HG02798 (cell line): Measurements from ENCODE around the gene PDLIM7.
A peak's percentile ranks its signal among the peaks of the same experiment; 100 is the strongest.

ENCODE experiments used
- ATAC-seq: cut with Tn5 transposase; IDR thresholded peaks from one replicate; pipeline ENCODE4 v1.9.1; 2021; ENCODE audit warnings: mild to moderate bottlenecking; ENCODE audit not compliant: unreplicated experiment, poor library complexity

The PDLIM7 gene

GRCh38 chr5:177447611-177448243, 49.7 kb downstream of the PDLIM7 start:
- no peak for ATAC-seq

DNA sequence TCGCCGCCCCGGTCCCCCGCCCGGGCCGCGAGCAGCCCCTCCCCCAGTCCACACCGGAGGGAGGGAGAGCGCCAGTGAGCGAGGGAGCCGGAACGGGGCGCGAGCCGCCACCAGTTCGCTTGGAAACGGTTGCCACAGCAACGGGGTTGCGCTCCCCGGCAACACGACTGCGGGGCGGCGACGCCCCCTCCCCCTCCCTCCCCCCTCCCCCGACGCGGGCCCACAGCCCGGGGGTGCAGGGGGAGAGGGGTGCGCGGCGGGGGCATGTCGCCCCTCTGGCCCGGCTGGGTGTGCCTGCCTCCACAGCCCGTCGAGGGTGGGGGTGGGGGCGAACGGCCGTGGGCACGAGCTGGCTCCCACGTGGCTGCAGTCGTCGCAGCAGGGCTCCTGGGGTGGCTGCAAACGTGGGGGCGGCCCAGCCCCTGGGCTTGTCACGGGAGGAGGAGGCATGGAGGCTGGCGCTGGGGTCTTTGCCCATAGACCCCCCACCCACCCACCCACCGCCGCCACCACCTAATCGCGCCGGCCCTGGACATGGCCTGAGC, 50.3 kb downstream of the PDLIM7 start:
- ATAC-seq: peak; percentile 30

GRCh38 chr5:177446200-177447065, 51.0 kb downstream of the PDLIM7 start, which contains the start of gene PRR7:
Gene PRR7, plus strand, starts transcription at chr5:177446814. Its CDS starts 8,254 bp downstream, at chr5:177455068.
- peak; percentile 65 for ATAC-seq

GRCh38 chr5:177445917-177446199, 51.5 kb downstream of the PDLIM7 start:
- ATAC-seq: no peak

- no peak for ATAC-seq
Observed at GRCh38 chr5:177445052-177445916, 52.1 kb downstream of the PDLIM7 start.

- ATAC-seq: no peak
Observed at GRCh38 chr5:177444106-177445051, 53.0 kb downstream of the PDLIM7 start.

DNA sequence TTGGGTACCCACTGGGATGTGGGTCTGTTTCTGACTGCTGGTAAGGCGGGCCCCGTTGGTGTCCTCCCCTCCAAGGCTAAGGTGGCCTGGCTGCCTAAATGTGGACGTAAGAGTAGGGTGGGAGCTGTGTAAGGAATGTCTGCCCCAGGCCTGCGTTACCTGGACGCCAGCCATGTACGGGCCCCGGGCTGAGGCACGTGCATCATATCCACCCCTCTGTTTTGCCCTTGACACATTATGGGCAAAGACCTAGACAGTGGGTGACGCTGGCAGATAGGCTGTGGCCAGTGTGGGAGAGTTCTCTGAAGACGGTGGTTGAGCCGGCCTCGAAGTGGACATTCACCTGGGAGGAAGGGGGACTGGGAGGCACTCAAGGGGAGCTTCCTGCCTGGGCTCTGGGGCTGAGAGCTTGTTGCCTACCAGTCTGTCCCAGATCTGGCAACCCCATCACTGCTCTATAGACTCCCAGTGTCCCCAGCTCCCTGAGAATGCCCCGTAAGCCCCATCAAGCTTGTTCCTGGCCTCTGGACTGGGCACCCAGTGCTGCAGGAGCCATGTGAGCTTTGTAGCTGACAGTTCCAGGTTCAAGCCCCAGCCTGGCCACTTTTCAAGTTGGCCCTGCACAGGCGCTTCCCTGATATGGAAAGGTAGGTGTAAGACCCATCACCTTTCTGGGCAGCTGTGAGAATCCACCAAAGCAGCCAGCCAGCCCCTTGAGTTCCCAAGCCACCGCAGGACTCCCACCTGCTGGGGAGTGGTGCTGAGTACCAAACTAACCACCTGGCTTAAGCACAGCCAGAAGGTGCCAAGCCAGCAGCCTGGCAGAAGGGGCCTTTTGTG, 54.0 kb downstream of the PDLIM7 start:
- no peak for ATAC-seq

- no peak for ATAC-seq
Observed at GRCh38 chr5:177442066-177442826, 55.2 kb downstream of the PDLIM7 start.

GRCh38 chr5:177440990-177441780, 56.2 kb downstream of the PDLIM7 start:
- no peak for ATAC-seq

DNA sequence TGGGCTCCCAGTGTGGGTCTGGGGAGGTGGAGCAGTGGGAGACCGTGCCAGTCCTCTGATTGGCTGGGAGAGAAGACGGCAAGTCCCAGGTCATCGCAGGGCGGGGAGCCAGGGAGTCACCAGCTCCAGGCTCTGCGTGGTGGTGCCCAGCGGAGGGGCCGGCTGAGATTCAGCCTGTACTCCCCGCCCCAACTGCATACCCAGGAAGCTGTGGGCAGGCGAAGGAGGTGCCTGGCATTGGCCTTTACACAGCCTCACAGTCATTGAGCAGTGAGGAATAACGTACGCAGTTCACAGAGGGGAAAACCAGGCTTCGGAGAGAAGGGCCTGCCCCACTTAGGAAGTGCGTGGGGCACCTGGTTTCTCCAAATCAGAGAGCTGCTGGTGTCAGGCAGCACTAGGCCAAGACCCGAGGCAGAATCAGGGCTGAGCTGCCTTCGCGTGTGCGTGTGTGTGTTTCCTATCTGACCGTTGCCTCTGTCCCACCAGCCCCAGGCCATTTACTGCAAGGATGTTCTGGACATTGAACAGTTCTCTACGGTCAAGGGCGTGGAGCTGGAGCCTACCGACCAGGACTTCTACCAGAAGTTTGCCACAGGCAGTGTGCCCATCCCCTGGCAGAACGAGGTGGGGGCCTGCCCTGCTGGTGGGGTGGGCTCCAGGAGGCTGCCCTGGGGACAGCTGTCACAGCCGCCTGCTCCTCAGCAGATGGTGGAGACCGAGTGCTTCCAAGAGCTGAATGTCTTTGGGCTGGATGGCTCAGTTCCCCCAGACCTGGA, 57.0 kb downstream of the PDLIM7 start:
- no peak for ATAC-seq

DNA sequence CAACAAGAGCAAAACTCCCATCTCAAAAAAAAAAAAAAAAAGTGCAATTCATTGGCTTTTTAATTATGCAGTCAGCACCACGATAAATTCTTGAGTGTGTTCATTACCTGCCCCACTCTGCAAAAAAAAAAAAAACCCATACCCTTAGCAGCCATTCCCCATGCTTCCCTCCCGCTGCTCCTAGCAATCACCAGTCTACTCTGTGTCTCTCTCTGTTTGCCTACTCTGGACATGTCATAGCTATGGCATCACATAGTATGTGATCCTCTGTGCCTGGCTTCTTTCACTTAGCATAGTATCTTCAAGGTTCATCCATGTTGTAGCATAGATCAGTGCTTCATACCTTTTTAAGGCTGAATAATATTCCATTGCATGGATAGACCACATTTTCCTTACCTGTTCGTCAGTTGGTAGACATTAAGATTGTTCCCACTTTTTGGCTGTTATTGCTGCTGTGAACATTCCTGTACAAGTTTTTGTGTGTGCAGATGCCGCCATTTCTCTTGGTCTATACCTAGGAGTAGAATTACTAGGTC, 57.8 kb downstream of the PDLIM7 start:
- no peak for ATAC-seq

DNA sequence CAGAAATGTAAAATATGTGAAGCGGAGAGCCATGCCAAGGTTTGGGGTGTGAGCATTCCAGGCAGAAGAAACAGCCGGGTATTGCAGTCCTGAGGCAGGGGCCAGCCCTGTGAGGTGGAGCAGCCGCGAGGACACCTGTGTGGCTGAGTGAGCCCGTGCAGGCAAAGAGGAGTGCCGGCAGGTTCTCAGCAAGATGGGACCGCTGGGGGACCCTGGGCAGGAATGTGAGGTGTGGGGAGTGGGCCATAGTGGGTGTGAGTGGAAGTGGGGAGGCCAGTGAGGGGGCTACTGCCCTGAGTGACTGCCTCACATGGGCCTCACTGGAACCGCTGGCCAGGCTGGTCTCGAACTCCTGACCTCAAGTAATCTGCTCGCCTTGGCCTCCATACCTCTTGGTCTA, 58.9 kb downstream of the PDLIM7 start:
- ATAC-seq: no peak

DNA sequence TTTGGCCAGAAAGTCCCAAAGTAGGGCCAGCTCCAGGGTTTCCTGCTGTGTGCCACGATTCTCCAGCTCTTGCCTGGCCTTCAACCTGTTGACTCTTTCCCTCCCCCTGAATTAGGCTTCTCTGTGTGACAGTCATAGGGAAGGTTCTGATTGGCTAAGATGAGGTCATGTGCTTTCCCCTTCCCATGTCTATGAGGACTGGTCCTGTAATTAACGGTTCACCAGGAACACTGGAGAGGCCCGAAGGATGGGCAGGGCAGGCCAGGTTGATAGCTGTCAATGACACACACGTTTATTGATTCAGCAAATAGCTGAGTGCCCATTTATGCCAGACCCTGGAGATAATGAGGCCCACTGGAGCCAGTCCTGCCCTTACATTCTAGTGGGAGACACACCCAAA, 59.8 kb downstream of the PDLIM7 start:
- no peak for ATAC-seq

DNA sequence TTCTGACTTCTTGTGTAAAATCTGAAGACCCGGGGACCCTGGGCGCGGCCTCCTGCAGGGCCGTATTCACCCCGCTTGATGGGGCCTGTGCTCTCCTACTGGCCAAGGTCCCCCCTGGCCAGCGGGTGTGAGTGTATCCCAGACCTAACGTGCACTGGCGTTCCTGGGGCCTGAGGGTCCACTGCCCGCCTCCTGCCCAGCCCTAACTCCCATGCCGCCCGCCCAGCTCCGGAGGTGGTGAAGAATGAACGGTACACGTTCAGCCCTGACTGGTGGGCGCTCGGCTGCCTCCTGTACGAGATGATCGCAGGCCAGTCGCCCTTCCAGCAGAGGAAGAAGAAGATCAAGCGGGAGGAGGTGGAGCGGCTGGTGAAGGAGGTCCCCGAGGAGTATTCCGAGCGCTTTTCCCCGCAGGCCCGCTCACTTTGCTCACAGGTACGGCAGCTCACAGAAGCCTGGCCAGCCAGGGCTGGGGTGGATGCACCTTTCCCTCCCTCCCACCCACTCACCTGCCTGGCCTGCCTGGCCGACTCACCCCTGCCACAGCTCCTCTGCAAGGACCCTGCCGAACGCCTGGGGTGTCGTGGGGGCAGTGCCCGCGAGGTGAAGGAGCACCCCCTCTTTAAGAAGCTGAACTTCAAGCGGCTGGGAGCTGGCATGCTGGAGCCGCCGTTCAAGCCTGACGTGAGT, 61.4 kb downstream of the PDLIM7 start:
- ATAC-seq: no peak

DNA sequence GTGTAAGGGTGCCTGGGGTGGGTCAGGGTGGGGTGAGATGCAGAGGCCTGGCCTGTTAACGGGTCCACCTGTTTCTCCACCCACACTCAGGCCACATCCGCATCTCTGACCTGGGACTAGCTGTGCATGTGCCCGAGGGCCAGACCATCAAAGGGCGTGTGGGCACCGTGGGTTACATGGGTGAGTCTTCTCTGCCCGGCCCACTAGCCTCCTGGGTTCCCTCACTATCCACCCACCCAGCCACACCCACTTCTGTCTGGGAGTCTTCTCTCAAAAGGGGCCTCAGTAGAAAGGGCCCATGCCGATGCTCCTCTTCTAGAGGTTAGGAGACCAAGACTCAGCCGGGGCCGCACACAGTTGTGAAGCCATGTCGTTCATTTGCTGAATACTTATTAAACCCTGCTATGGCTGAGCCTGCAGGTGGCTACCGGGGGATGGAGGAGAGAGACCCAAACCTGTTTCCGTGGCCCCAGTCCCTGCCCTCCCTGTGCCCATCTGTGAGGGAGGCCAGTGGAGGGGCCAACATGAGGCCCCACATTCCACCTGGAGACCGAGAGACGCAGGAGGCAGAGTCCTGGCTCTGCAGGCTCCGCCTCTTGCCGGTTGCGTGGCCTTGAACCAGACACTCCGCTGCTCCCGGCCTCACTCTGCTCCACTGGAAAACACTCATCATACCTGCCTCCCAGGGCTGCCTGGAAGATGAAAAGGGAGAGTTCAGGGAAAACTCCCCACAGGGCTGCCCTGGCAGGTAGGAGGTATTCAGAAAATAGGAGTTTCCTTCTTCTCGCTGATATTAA, 62.3 kb downstream of the PDLIM7 start:
- ATAC-seq: no peak
